ENCODE data around the gene SORBS2.

Gene SORBS2

DNA sequence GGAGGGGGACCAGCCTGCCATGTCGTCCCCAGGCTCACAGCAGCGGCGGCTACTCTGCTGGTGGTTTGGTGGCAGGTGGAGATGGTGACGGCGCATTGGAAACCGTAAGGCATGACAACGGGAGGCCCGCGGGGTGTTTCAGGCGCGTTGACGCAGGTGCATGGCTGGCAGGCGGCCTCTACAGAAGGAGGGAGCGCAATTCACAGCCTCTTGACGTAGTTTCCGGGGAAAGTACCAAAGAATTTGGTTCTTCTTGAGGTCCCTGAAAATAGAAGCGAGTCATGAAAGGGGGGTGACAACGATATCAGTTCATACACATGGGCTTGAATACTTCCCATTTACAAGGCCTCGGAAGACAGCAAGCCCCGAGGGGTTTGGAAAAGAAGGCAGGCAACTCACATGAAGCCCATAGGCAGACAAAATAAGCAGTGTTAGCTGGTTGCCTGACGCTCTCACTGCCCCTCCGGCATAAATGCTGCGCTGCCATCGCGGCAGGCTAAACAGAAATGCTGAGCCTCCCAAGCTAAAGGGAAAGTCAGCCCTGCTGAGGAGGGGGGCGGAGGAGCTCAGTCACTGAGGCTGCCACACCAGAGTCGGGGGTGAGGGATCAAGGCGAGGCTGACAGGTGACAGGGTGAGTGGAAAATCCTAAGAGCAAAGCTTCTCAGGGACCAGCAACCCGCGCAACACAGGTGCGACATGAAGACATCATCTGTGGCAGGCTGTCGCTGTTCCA lies 224.4 kb downstream of the SORBS2 start:
- DNase-seq = peak; percentile 97 to 98
- no peak overlapping the region for H4K12ac ChIP-seq (ENCODE audit: low read depth, low read length)
- no peak overlapping the region for H2AK5ac ChIP-seq (ENCODE audit: low read length)
- H3K4ac ChIP-seq (ENCODE audit: low read depth, low read length) = no peak overlapping the region
- H3K36me3 ChIP-seq (ENCODE audit: control insufficient read depth in 1 of 2, insufficient read depth in 2 of 2, low read length in 2 of 2) = no peaks in the 10 kb centered on the region
- no peaks in the 10 kb centered on the region for H3K79me2 ChIP-seq (ENCODE audit: control insufficient read depth, insufficient read depth, low read length, poor library complexity)
- peaks cover 8% of the 10 kb centered on the region in 2 experiments for H3K4me1 ChIP-seq (ENCODE audit: control insufficient read depth in 1 of 2, insufficient read depth in 2 of 2, low read length in 2 of 2)
- peak overlapping the region; percentile 36 for H4K8ac ChIP-seq (ENCODE audit: low read depth, low read length)
- peak overlapping the region; percentile 30 for H2AFZ ChIP-seq (ENCODE audit: insufficient read depth, low read length, poor library complexity)
- no peak overlapping the region for H4K91ac ChIP-seq (ENCODE audit: low read depth, low read length)
- no peak overlapping the region for H3K23ac ChIP-seq (ENCODE audit: low read length)
- no CpG with 5 or more reads among the region's 32 CpGs for WGBS (ENCODE audit: extremely low coverage, insufficient coverage, insufficient read length)
- H2BK5ac ChIP-seq (ENCODE audit: low read depth, low read length, poor library complexity) = no peak overlapping the region
- no peak overlapping the region for H3K4me3 ChIP-seq (ENCODE audit: low read depth, low read length)
- no peak overlapping the region for H3K18ac ChIP-seq (ENCODE audit: low read length)
- no peak overlapping the region for H3K14ac ChIP-seq (ENCODE audit: low read length)
- no peak overlapping the region for H3K27ac ChIP-seq (ENCODE audit: low read depth, low read length)
- peaks cover 3% of the 10 kb centered on the region for H3K27me3 ChIP-seq (ENCODE audit: insufficient read depth, low read length)
- H3K79me1 ChIP-seq (ENCODE audit: low read length) = no peaks in the 10 kb centered on the region
- H3K9me3 ChIP-seq (ENCODE audit: insufficient read depth, low read depth, low read length) = peaks cover 2% of the 10 kb centered on the region
- peak overlapping the region; percentile 50 for H3K4me2 ChIP-seq (ENCODE audit: low read length)
- H2BK120ac ChIP-seq (ENCODE audit: insufficient read depth, low read length, poor library complexity) = no peak overlapping the region
- H2BK12ac ChIP-seq (ENCODE audit: low read length) = no peak overlapping the region
- no peak overlapping the region for H3K9ac ChIP-seq (ENCODE audit: low read length)

- H4K12ac ChIP-seq (ENCODE audit: low read depth, low read length) = no peak overlapping the region
- no peak overlapping the region for H3K4me3 ChIP-seq (ENCODE audit: low read depth, low read length)
- H3K4me2 ChIP-seq (ENCODE audit: low read length) = peak overlapping the region; percentile 50
- no peak overlapping the region for H2BK5ac ChIP-seq (ENCODE audit: low read depth, low read length, poor library complexity)
- H2BK120ac ChIP-seq (ENCODE audit: insufficient read depth, low read length, poor library complexity) = no peak overlapping the region
- no peak overlapping the region for H3K23ac ChIP-seq (ENCODE audit: low read length)
- H3K27me3 ChIP-seq (ENCODE audit: insufficient read depth, low read length) = peaks cover 3% of the 10 kb centered on the region
- no peaks in the 10 kb centered on the region for H3K36me3 ChIP-seq (ENCODE audit: control insufficient read depth in 1 of 2, insufficient read depth in 2 of 2, low read length in 2 of 2)
- no peaks in the 10 kb centered on the region for H3K79me2 ChIP-seq (ENCODE audit: control insufficient read depth, insufficient read depth, low read length, poor library complexity)
- H4K91ac ChIP-seq (ENCODE audit: low read depth, low read length) = no peak overlapping the region
- H2BK12ac ChIP-seq (ENCODE audit: low read length) = no peak overlapping the region
- H3K9ac ChIP-seq (ENCODE audit: low read length) = no peak overlapping the region
- H3K9me3 ChIP-seq (ENCODE audit: insufficient read depth, low read depth, low read length) = peaks cover 2% of the 10 kb centered on the region
- no peak overlapping the region for H3K14ac ChIP-seq (ENCODE audit: low read length)
- H4K8ac ChIP-seq (ENCODE audit: low read depth, low read length) = no peak overlapping the region
- no peak overlapping the region for H3K18ac ChIP-seq (ENCODE audit: low read length)
- H3K27ac ChIP-seq (ENCODE audit: low read depth, low read length) = no peak overlapping the region
- no peak for DNase-seq
- peak overlapping the region; percentile 30 for H2AFZ ChIP-seq (ENCODE audit: insufficient read depth, low read length, poor library complexity)
- no peak overlapping the region for H3K4ac ChIP-seq (ENCODE audit: low read depth, low read length)
- no CpG with 5 or more reads among the region's 6 CpGs for WGBS (ENCODE audit: extremely low coverage, insufficient coverage, insufficient read length)
- H3K4me1 ChIP-seq (ENCODE audit: control insufficient read depth in 1 of 2, insufficient read depth in 2 of 2, low read length in 2 of 2) = peaks cover 8% of the 10 kb centered on the region in 2 experiments
- H3K79me1 ChIP-seq (ENCODE audit: low read length) = no peaks in the 10 kb centered on the region
- no peak overlapping the region for H2AK5ac ChIP-seq (ENCODE audit: low read length)
These were observed 225.0 kb downstream of the SORBS2 start for GRCh38 chr4:185587030-185587426.

- Histone ChIP-seq H3K27me3 (ENCODE audit: insufficient read depth, low read length) (peaks cover 3% of the 10 kb centered on the region), H3K4ac (ENCODE audit: low read depth, low read length) (no peak overlapping the region), H4K91ac (ENCODE audit: low read depth, low read length) (no peak overlapping the region), H3K79me1 (ENCODE audit: low read length) (no peaks in the 10 kb centered on the region), H4K12ac (ENCODE audit: low read depth, low read length) (no peak overlapping the region), H3K18ac (ENCODE audit: low read length) (no peak overlapping the region), H2BK12ac (ENCODE audit: low read length) (no peak overlapping the region), H3K4me1 (ENCODE audit: control insufficient read depth in 1 of 2, insufficient read depth in 2 of 2, low read length in 2 of 2) (peaks cover 8% of the 10 kb centered on the region in 2 experiments), H3K4me2 (ENCODE audit: low read length) (no peak overlapping the region), H2AFZ (ENCODE audit: insufficient read depth, low read length, poor library complexity) (no peak overlapping the region), H3K14ac (ENCODE audit: low read length) (no peak overlapping the region), H3K9me3 (ENCODE audit: insufficient read depth, low read depth, low read length) (peaks cover 2% of the 10 kb centered on the region), H3K9ac (ENCODE audit: low read length) (no peak overlapping the region), H2BK5ac (ENCODE audit: low read depth, low read length, poor library complexity) (no peak overlapping the region), H3K23ac (ENCODE audit: low read length) (no peak overlapping the region), H2BK120ac (ENCODE audit: insufficient read depth, low read length, poor library complexity) (no peak overlapping the region), H2AK5ac (ENCODE audit: low read length) (no peak overlapping the region), H3K79me2 (ENCODE audit: control insufficient read depth, insufficient read depth, low read length, poor library complexity) (no peaks in the 10 kb centered on the region), H3K4me3 (ENCODE audit: low read depth, low read length) (no peak overlapping the region), H3K36me3 (ENCODE audit: control insufficient read depth in 1 of 2, insufficient read depth in 2 of 2, low read length in 2 of 2) (no peaks in the 10 kb centered on the region), H3K27ac (ENCODE audit: low read depth, low read length) (no peak overlapping the region), H4K8ac (ENCODE audit: low read depth, low read length) (no peak overlapping the region)
- no CpG with 5 or more reads among the region's 1 CpG for WGBS (ENCODE audit: extremely low coverage, insufficient coverage, insufficient read length)
- DNase-seq = no peak
These were observed 226.8 kb downstream of the SORBS2 start for GRCh38 chr4:185585211-185585610.

DNA sequence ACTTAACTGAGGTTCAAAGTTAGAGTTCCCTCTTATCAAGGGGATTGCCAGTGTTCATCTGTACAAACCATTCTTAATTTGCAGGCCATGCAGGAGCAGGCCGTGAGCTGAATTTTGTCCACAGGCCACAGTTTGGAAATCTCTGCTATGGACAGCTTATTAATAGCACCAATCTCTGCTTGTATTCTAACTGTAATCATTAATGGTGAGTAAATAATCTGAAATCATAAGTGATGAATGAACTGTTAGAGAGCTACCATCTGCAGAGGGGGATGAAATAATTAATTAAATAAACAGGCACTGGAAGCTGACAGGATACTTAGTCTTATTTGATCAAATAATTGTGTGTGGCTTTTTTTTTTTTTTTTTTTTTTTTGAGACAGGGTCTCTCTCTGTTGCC lies 228.2 kb downstream of the SORBS2 start:
- no CpG with 5 or more reads among the region's 1 CpG for WGBS (ENCODE audit: extremely low coverage, insufficient coverage, insufficient read length)
- H3K4me2 ChIP-seq (ENCODE audit: low read length) = no peak overlapping the region
- no peak overlapping the region for H2AK5ac ChIP-seq (ENCODE audit: low read length)
- no peak overlapping the region for H3K4me3 ChIP-seq (ENCODE audit: low read depth, low read length)
- no peak overlapping the region for H2AFZ ChIP-seq (ENCODE audit: insufficient read depth, low read length, poor library complexity)
- no peaks in the 10 kb centered on the region for H3K36me3 ChIP-seq (ENCODE audit: control insufficient read depth in 1 of 2, insufficient read depth in 2 of 2, low read length in 2 of 2)
- no peak overlapping the region for H3K18ac ChIP-seq (ENCODE audit: low read length)
- peaks cover 8% of the 10 kb centered on the region in 2 experiments for H3K4me1 ChIP-seq (ENCODE audit: control insufficient read depth in 1 of 2, insufficient read depth in 2 of 2, low read length in 2 of 2)
- no peak overlapping the region for H3K4ac ChIP-seq (ENCODE audit: low read depth, low read length)
- no peak overlapping the region for H3K14ac ChIP-seq (ENCODE audit: low read length)
- no peak overlapping the region for H4K91ac ChIP-seq (ENCODE audit: low read depth, low read length)
- H3K23ac ChIP-seq (ENCODE audit: low read length) = no peak overlapping the region
- no peak overlapping the region for H4K8ac ChIP-seq (ENCODE audit: low read depth, low read length)
- H3K9ac ChIP-seq (ENCODE audit: low read length) = no peak overlapping the region
- peaks cover 3% of the 10 kb centered on the region for H3K27me3 ChIP-seq (ENCODE audit: insufficient read depth, low read length)
- no peak overlapping the region for H2BK12ac ChIP-seq (ENCODE audit: low read length)
- H2BK5ac ChIP-seq (ENCODE audit: low read depth, low read length, poor library complexity) = no peak overlapping the region
- no peak overlapping the region for H4K12ac ChIP-seq (ENCODE audit: low read depth, low read length)
- no peaks in the 10 kb centered on the region for H3K79me2 ChIP-seq (ENCODE audit: control insufficient read depth, insufficient read depth, low read length, poor library complexity)
- H2BK120ac ChIP-seq (ENCODE audit: insufficient read depth, low read length, poor library complexity) = no peak overlapping the region
- no peaks in the 10 kb centered on the region for H3K79me1 ChIP-seq (ENCODE audit: low read length)
- no peak for DNase-seq
- no peak overlapping the region for H3K27ac ChIP-seq (ENCODE audit: low read depth, low read length)
- peaks cover 5% of the 10 kb centered on the region for H3K9me3 ChIP-seq (ENCODE audit: insufficient read depth, low read depth, low read length)

Measured in trophoblast cell (in vitro differentiated cells and primary cell).